ENCODE results near the gene INAFM2. TPM values are rescaled to one million over a fixed set of nuclear protein-coding genes. Genes with fewer than 3 reads are reported as not detected.

The INAFM2 gene
- total RNA-seq, 2 donors from 2014 or later = 53.4 to 76.6 TPM

DNA sequence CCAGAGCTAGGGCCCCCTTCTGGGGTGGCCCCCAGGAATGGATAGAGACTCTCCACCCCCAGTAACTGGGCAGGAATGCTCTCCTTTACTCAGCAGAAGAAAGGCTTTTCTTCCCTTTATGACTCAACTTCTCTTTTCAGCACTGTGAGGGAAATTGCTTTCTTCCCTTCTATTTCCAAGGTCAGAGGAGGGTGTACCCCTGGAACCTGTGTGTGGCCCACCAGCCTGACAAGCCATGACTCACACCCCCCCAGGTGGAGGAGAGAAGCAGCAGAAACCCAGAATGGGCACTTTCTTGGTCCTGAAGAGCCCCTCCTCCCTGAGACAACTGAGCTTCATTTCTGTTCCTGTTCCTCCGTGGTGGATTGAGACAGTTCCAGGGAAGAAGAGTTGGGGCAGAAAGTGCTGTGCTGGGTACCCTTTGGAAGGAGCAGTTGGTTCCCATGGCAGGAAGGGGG is 37.9 kb upstream of the INAFM2 start:
- ATAC-seq (no peak), DNase-seq (no peak)
- intact Hi-C loops (cut with DNase I) = no loop called here

DNA sequence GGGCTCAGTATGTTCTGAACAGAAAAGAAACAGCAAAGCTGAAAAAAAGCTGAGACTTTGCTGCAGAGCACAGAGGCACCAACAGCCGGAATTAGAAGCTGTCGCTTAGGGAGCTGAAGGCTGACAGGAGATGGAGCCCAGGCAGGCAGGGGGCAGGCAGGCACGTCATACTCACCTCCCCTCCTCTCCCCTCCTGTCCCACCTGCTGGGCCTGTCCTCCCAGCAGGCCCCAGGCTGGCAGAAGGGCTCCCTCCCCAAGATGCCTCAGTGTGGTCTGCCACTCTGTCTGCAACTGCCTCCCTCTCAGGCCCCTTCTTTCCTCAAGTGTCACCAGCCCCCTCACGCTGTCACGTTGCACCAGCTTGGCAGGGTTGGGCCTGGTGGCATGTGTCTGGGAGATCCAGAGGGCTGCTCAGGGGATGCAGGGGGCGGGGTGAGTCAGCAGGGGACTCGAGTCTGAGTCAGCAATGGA is 37.4 kb upstream of the INAFM2 start:
- intact Hi-C loops (cut with DNase I) = no loop called here
- DNase-seq = no peak
- ATAC-seq = peak; percentile 12 to 45

DNA sequence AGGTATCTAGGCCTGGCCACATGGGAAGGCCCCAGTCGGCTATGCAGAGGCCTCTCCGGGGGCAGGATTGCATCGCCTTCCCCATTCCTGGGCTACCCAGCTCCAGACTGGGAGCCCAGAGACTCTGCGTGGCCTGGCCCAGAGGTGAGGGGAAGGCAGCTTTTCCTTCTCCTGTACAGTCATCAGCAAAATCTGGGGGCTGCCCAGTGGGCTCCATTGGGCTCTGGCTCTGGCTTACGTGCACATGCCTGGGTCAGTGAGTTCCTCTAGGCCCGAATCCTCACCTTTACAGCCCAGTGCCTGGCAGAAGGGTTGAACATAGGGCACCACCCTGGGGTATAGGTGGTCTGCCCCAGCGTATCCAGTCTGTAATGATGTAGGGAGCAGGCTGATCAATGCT is 36.7 kb upstream of the INAFM2 start:
- intact Hi-C loops (cut with DNase I) = no loop called here
- ATAC-seq = no peak
- DNase-seq = no peak

DNA sequence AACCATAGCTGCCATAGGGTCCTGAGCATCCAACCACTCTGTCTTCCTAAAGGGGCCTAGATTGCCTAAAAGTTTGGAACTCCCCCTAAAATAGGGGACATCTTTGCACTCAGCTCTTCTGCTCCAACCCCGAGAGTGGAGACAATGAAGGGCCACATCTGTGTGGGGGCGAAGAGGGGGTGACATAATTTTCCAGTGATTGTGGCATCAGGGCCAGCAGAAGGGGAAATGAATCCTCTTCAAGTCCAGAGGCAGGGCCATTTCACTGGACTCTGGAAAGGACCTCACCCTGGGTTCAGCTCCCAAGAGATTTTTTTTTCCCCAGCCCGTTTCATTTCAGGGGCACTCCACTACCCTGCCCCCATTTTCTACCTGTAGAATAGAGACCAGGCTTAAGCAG is 36.0 kb upstream of the INAFM2 start:
- ATAC-seq (no peak), DNase-seq (no peak)
- intact Hi-C loops (cut with DNase I) = no loop called here

DNA sequence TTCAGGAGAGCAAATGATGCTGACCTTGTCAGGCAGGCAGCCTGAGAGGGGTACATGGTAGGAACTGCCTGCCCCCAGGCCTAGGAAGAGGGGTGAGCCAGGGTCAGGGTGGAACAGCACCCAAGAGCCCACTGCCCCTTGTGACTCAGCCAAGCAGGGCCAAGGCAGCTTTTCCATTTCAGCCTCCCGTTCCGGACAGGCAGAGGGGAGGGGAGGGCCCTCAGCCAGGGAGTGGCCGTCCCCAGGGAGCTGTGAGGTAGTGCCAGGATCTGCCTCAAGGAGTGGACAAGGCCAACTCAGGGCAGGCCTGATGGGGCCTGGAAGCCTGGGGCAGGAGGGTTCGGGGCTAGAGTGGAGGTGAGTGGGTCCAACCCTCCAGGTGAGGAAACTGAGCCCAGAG is 35.5 kb upstream of the INAFM2 start:
- intact Hi-C loops (cut with DNase I) = no loop called here
- DNase-seq = no peak
- ATAC-seq = peak in 1 of 2 donors; percentile 4

DNA sequence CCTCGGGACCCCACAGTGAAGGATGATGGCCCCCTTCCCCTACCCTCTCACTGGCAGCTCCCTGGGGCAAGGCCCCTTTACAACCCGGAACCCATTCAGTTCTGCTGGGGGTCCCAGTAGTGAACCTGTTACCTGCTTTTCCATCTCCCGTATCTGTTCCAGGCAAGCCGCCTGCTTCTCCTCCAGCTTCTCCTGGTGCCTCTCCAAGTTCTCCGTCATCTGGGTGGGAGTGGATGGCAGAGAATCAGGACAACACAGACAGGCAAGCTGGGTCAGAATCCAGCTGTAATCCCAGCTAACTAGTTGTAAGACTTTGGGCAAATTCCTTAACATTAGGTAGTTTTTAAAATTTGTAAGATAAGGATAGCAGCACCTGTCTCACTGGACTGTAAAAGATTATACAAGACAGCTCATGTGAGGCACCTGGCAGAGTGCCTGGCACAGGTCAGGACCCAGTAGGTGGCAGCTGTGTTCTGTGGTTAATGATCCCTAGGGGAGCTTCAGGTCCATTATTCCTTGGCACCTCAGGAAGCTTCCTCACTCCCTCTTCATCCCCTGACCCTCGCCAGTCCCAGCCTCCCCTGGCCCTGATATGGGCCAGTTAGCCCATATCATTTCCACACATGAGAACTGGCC is 34.2 kb upstream of the INAFM2 start:
- DNase-seq = no peak
- ATAC-seq = no peak
- intact Hi-C loops (cut with DNase I) = no loop called here

DNA sequence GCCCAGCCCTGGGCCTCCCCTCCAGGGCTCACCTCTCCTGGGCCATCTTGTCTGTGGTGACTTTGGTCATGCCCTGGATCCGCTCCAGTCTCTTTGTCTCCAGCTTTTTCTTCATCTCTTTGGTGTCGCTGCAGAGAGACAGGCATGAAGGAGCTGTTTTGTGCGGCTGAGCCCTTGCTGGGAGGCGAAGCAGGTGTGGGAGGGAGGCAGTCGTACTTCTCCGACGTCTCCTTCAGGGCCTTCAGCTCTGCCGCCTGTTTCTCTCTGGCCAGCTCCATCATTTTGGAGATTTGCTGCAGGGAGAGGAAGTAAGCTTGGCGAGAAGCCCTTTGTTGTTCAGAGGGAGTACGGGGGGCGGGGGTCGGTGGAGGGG is 33.0 kb upstream of the INAFM2 start:
- ATAC-seq = no peak
- intact Hi-C loops (cut with DNase I) = no loop called here

DNA sequence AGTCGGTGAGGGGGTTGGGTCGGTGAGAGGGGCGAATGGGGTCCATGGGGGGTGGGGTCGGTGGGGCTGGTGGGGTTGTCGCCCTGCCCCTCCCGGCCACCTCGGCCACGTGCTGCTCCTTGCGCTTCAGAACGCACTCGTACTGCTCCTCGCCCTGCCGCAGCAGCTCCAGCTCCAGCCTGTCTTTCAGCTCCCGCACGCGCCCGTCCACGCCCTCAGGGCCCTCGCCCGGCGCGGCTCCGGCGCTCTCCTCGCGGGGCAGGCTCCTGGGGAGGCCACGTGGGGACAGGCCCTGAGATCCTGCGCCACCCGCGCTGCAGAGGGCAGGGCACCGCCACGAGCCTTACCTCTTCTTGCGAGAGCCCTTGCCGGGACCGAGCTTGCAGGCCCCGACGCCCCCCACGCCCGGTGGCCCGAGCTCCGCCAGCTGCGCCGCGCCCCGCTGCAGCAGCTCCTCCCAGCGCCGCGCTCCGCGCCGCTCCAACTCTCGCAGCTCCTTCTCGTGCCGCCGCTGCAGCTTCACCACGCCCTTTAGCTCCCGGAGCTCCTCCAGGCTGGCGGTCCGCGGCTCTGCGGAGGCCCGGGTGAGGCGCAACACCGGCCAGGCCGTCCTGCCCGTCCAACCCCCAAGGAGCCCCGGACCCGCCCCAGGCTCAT is 32.4 kb upstream of the INAFM2 start:
- intact Hi-C loops (cut with DNase I) = no loop called here
- peak; percentile 62 for DNase-seq
- peak; percentile 46 to 66 for ATAC-seq

More for the DNA sequence above, 33.0 kb upstream of the INAFM2 start:
- DNase-seq = no peak

DNA sequence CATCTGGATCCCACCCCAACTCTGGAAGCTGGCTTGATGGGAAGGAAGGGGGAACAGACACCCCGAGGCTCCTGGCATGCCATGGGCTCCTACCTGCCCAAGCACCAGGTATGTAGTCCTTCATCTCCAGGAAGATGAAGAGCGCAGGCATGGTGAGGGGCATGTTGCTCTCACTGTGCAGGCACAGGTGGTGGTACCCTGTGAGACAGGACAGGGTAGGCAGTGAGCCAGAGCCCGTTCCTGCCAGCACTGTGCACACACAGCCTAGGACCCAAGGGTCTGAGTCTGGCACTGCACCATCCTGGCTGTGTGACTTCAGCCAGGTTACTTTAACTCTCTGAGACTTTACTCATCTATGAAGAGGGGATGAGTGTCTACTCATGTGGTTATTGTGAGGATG is 31.2 kb upstream of the INAFM2 start:
- no peak for ATAC-seq
- intact Hi-C loops (cut with DNase I) = no loop called here
- no peak for DNase-seq

DNA sequence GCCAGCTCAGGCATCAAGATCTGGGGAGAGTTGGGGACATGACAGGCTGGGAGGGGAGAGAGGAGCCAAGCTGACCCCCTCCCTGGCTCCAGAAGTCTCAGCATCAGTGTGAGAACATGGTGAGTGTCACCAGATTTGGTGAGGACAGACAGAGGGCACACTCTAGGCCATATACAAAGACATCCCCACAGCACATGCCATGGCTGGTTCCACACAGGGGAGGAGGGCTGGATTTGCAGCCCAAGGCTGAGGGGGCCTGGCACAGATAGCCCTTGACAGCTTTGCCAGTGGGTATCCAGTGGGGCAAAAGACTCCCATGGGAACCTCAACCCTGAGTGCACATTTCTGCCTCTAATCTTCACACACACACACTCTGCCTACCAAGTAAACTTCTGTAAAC is 30.5 kb upstream of the INAFM2 start:
- ATAC-seq = no peak
- intact Hi-C loops (cut with DNase I) = no loop called here
- no peak for DNase-seq

DNA sequence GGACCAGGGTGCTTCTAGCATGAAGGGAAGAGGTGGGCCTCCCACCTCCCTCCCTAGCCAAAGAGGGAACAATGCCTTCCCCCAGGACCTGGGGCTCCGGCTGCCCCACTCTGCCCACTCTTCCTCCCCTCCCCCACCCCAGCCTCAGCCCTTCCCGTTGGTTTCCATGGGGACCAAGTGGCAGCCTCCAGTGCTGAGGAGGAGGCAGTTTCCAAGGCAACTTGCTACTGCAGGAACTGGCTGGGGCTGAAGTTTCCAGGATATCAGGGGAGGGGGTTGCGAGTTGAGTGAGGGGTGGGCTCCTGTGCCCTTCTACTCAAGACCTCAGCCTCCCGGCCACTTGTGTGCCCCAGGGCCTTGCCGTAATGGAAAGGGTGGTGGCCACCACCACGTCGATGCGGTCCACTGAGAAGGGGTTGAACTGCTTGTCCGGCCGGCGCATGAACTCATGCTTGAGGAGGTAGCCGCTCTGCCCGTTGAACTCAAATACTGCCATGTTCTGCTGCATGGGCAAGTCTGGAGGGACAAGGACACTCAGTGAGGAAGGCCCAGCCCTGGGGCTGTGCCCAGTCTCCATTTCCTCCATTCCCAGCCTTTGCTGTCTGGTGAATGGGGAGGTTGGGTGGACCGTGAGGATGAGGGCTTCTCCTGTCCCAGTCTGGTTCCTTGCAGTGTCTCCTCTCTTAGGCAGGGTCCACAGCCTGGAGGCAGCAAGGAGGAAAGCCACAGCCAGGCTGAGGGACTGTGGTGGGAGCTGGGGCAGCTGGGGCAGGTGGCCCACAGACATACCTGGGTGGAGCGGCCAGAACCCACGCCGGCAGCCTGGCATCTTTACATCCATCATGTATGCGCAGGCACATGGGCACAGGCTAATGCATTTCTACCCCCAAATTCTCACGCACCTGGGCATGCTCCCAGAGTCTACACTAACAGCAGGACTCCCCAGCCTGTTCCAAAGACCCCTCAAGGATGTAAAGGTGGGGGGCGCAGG is 29.3 kb upstream of the INAFM2 start:
- DNase-seq (no peak), ATAC-seq (no peak)
- intact Hi-C loops (cut with DNase I) = no loop called here

DNA sequence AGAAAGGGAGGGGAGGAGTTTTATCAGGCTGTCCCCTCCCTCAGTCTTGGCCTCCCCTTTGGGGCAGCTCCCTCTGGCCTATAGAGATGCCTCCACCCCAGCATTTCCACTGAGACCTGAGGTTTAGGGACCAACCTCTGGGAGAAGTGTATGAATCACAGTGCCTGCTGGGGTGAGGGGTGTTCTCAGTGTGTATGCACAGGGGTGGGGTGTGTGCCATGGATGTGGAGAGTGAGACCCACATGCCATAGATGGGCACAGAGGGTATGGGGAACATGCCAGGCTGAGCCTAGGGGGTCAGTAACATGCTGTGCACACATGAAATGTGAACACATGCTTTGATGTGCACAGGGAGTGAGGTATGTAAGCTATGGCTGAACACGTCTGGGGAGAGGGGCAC is 28.2 kb upstream of the INAFM2 start:
- intact Hi-C loops (cut with DNase I) = no loop called here

DNA sequence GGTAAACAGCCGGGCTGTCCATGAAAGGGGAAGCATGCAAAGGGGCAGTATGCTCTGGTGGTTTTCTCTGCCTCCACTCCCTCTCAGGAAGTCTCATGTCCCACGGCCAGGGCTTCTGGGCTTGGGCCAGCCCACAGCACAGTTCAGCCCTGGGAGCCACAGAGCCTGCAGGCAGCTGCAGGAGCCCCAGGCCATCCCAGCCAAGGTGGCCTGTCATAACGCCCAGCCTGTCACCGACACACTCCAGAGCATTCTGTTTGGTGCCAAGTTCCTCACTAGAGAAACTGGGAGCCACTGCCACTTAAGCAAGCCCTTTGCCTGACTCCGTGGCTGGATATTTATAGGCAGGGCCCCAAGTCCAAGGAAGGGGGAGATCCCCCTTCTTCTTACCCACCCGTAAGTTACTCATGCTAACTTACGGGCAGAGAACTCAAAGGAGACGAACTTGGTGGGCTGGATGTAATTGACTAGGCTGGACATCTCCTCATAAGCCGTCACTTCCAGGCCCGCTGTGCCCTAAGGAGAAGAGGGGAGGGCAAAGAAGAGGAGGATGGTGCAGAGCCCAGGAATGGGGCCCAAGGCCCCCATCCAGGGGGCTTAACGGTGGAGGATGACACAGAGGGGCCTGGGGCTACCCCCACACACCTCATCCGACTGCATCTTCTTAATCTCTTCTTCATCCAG is 27.5 kb upstream of the INAFM2 start:
- DNase-seq = peak; percentile 65
- peak; percentile 86 to 89 for ATAC-seq

More for the DNA sequence above, 28.2 kb upstream of the INAFM2 start:
- ATAC-seq (no peak), DNase-seq (no peak)

DNA sequence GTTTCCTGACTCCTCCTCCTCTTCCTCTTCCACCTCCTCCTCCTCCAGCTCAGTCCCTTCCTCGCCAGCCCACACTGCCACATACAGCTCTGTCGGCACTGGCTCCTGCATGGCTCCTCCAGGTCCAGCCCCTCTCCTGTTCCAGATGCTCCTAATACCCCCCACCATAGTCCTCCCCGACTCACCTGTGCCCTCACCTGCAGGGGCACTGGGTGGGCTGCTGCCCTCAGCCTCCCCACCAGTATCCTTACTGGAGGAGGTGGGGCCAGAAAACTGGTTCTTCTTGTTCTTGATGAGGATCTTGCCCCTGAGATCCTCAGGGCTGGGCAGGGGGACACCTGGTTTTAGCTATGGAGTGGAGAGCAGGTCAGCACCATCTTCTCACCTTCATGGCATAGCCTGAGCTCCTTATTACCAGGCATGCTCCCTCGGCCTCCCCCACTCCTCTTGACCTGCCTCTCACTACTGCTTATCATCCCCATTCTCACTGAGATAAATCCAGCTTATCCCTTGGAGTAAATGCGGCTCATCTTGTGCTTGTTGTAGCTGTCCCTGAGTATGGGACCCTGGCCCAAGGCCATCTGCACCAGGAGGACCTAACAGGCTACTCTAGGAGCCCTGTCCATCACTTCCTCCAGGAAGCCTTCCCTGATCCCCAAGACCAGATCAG is 26.8 kb upstream of the INAFM2 start:
- no peak for DNase-seq
- intact Hi-C loops (cut with DNase I) = no loop called here
- ATAC-seq = no peak

More for the DNA sequence above, 27.5 kb upstream of the INAFM2 start:
- intact Hi-C loops (cut with DNase I) = no loop called here

DNA sequence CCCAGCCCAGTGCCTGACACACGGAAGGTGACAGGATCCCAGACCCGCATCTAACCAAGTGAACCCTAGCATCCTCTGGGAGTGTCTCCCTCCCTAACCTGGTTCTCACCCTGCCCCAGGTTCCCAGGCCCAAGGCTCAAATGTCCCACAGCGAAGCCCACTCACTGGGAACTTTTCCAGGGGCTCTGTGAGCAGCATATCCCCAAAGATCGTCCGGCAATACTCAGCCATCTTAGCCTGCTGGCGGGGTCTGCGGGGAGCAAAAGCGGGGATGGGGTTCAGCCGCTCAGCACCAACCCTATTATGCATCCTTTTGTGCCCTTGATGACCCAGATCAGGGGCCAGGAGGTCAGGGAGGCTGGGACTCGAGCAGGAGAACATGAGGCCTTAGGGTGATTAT is 26.1 kb upstream of the INAFM2 start:
- ATAC-seq (no peak), DNase-seq (no peak)
- intact Hi-C loops (cut with DNase I) = no loop called here

DNA sequence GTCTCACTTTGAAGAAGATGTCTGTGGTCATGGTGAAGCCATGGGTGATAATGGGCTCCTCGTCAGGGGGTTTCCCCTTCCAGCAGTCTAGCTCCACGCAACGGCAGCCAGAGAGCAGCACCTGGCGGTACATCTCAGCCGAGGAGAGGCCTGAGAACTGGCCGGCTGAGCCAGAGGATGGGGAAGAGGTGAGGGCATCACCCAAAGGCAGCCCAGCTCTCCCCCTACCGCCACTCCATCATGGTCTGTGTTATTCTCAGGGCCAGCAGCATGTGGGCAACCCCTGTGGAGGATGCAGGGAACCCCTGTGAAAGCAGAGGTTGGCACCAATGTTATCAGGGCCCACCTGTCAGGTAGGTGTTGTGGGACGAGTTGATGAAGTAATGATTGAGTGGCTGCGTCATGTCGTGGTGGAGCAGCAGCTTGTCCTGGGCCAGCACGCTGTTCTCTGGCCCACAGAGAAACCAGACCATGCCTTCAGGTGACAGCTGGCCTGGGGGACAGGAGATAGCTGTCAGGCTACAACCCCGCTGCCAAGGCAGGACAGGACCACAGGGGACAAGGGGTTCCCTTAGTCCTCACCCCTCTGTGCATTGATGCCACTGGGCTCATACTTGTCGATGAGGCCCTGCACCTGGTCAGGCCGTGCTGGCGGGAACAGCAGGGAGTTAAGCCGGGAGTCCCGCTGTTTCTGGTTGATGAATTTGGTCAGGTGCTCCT is 25.1 kb upstream of the INAFM2 start:
- no peak for ATAC-seq
- intact Hi-C loops (cut with DNase I) = no loop called here
- no peak for DNase-seq

DNA sequence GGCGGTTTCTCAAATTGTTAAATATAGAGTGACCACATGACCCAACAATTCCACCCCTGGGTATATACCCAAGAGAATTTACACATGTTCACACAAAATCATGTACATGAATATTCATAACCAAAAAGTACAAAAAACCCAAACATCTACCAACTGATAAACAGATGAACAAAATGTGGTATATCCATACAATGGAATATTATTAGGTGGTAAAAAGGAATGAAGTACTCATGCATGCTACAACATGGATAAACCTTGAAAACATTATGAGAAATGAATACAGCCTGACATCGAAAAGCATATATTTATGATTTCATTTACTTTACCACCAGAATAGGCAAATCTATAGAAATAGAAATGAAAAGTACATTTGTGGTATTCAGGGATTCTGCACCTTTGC is 23.1 kb upstream of the INAFM2 start:
- intact Hi-C loops (cut with DNase I) = no loop called here
- ATAC-seq (no peak), DNase-seq (no peak)

DNA sequence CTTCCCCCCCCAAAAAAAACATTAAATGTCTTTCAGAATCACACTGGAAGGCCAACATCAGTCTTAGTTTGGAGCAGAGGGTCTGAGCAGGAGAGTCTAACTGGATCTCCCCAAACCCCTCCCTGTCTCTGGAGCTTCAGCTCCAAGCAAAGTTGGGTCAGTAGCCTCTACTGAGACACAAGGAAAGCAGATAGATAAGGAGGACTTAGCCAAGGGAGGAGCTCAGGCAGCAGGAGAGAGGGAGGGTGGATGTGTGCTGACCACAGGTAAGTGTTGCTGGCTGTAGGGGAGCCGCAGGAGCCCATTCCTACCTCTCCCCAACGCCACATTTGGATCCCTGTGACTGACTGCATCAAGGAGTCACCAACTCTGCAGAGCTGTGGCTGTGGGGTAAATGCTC is 22.7 kb upstream of the INAFM2 start:
- no peak for DNase-seq
- ATAC-seq = no peak
- intact Hi-C loops (cut with DNase I) = no loop called here

Measured in left cardiac atrium (tissue), 4 donors.